Adipose tissue (tissue), 3 donors: ENCODE measurements around the gene SESN2. TPM values are rescaled to one million over a fixed set of nuclear protein-coding genes. Genes with fewer than 3 reads are reported as not detected.

ENCODE experiments used
- H3K27ac ChIP-seq: one replicate; pipeline ENCODE4 v1.5.1; 2013; ENCODE audit warnings: low read depth, low read length
- WGBS, 3 donors: extraction: QIAGEN DNeasy Blood & Tissue Kit; methylation state at CpG; one replicate each; pipeline ENCODE4 v1.1.7; 2013; 5-methylcytosine and 5-hydroxymethylcytosine counted together
- polyA plus RNA-seq, 3 donors: library from polyadenylated mRNA; stranded (reverse); fragments of 200-250 nt; gene quantifications; one replicate each; pipeline ENCODE4 v1.2.3, GENCODE V29; 2013
- donor health status: healthy with polysubstance abuse.
- donor health status: Bipolar disorder and iron deficiency.
- donor health status: healthy.

Gene SESN2
- polyA plus RNA-seq, 3 donors: 6.6 to 17.5 (median 9.1) TPM

- WGBS, 3 donors: 61 to 90% (median 81%) methylated on average over 8 of the region's 8 CpGs
- no peak overlapping the region for H3K27ac ChIP-seq
Measured at GRCh38 chr1:28280501-28280900, 21.2 kb downstream of the SESN2 start.

- WGBS, 3 donors: 49 to 70% (median 65%) methylated on average over 5 of the region's 5 CpGs
- no peak overlapping the region for H3K27ac ChIP-seq
Measured at GRCh38 chr1:28280977-28281381, 21.7 kb downstream of the SESN2 start.

- WGBS, 3 donors: 74 to 89% (median 87%) methylated on average over 14 of the region's 14 CpGs
- H3K27ac ChIP-seq: no peak overlapping the region
Measured at GRCh38 chr1:28281608-28282425, 22.5 kb downstream of the SESN2 start.

GRCh38 chr1:28282426-28283407 lies 23.4 kb downstream of the SESN2 start:
- WGBS, 3 donors: 72 to 80% (median 73%) methylated on average over 14 of the region's 14 CpGs
- no peak overlapping the region for H3K27ac ChIP-seq

GRCh38 chr1:28286111-28286510 lies 26.8 kb downstream of the SESN2 start:
- no peak overlapping the region for H3K27ac ChIP-seq
- WGBS, 3 donors: 40 to 51% (median 46%) methylated on average over 2 of the region's 2 CpGs

GRCh38 chr1:28288487-28288886 lies 29.2 kb downstream of the SESN2 start:
- no peak overlapping the region for H3K27ac ChIP-seq
- WGBS, 3 donors: 85 to 88% (median 88%) methylated on average over 8 of the region's 8 CpGs

- 27 to 80% (median 80%) methylated on average over 2 of the region's 2 CpGs for WGBS, 3 donors
- no peak overlapping the region for H3K27ac ChIP-seq
Measured at GRCh38 chr1:28290851-28291250, 31.5 kb downstream of the SESN2 start.

- 53 to 75% (median 61%) methylated on average over 6 of the region's 6 CpGs for WGBS, 3 donors
- no peak overlapping the region for H3K27ac ChIP-seq
Measured at GRCh38 chr1:28291711-28292110, 32.4 kb downstream of the SESN2 start.

GRCh38 chr1:28295936-28296335 lies 36.6 kb downstream of the SESN2 start:
- H3K27ac ChIP-seq: no peak overlapping the region
- 81 to 84% (median 82%) methylated on average over 2 of the region's 2 CpGs for WGBS, 3 donors

GRCh38 chr1:28296401-28297261 lies 37.3 kb downstream of the SESN2 start:
- 15 to 42% (median 28%) methylated on average over 14 of the region's 14 CpGs for WGBS, 3 donors
- no peak overlapping the region for H3K27ac ChIP-seq

GRCh38 chr1:28297826-28298225 lies 38.5 kb downstream of the SESN2 start:
- 84 to 88% (median 85%) methylated on average over 2 of the region's 2 CpGs for WGBS, 3 donors
- H3K27ac ChIP-seq: no peak overlapping the region

- H3K27ac ChIP-seq: no peak overlapping the region
- 93 to 98% (median 96%) methylated on average over 2 of the region's 2 CpGs for WGBS, 3 donors
Measured at GRCh38 chr1:28298438-28298837, 39.1 kb downstream of the SESN2 start.

- WGBS, 3 donors: 58 to 59% (median 58%) methylated on average over 7 of the region's 7 CpGs
- H3K27ac ChIP-seq: no peak overlapping the region
Measured at GRCh38 chr1:28301368-28302174, 42.3 kb downstream of the SESN2 start.

GRCh38 chr1:28302247-28302646 lies 42.9 kb downstream of the SESN2 start:
- 67 to 75% (median 73%) methylated on average over 5 of the region's 5 CpGs for WGBS, 3 donors

GRCh38 chr1:28306301-28306949 lies 47.1 kb downstream of the SESN2 start:
- no peak overlapping the region for H3K27ac ChIP-seq
- WGBS, 3 donors: 48 to 60% (median 48%) methylated on average over 2 of the region's 2 CpGs

More at GRCh38 chr1:28302247-28302646, 42.9 kb downstream of the SESN2 start:
- no peak overlapping the region for H3K27ac ChIP-seq

GRCh38 chr1:28308750-28309149 lies 49.4 kb downstream of the SESN2 start:
- WGBS, 3 donors: 88 to 93% (median 92%) methylated on average over 3 of the region's 3 CpGs
- H3K27ac ChIP-seq: no peak overlapping the region

GRCh38 chr1:28309702-28310101 lies 50.4 kb downstream of the SESN2 start:
- H3K27ac ChIP-seq: no peak overlapping the region
- 58 to 83% (median 72%) methylated on average over 2 of the region's 2 CpGs for WGBS, 3 donors
